Measurements from ENCODE around the gene PRUNE2. TPM values are rescaled to one million over a fixed set of nuclear protein-coding genes. Genes with fewer than 3 reads are reported as not detected.
A peak's percentile ranks its signal among the peaks of the same experiment; 100 is the strongest.

Gene PRUNE2
- total RNA-seq, 1 donor from 2014 or later = 10.2 TPM

GRCh38 chr9:76642074-76642473, 263.8 kb downstream of the PRUNE2 start:
- FAIRE-seq = no peak
- no peak for DNase-seq (ENCODE audit: low spot score in 2 of 2)

DNA sequence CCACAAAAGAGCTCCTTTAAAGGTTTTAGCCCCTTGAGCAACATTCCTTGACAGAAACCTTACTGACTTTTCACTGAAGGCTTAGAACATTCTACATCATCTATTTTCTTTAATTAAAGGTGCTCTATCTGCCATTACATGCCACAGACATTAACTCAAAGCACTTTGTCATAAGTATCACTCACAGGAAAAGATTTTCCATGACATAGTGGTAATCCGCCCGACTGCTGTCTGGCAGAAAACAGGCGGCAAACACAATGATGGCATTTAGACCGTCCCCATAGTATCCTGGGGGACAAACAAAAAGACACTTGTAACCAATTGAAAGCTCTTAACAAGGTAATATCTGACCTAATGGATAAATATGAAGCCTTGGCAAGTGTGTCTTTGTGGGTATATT, 267.9 kb downstream of the PRUNE2 start:
- FAIRE-seq (no peak), DNase-seq (ENCODE audit: low spot score in 2 of 2) (no peak)

DNA sequence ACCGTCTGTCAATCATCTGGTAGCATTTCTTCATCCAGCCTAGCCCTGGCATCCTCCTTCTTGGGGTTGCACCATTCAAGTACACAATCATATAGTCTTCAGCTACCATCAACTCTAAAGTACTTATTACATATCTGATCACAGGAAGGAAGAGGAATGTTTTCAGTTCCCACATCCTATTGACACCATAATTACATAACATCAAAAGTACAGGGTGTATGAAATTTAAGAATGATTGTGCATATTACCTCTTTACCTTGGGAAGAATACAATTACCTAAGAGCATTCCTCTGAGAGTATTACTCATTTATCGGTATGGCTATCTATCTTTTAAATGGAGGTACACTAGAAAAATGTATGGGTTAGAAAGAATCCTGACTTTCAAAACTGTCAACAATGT, 268.5 kb downstream of the PRUNE2 start:
- FAIRE-seq (no peak), DNase-seq (ENCODE audit: low spot score in 2 of 2) (no peak)

DNA sequence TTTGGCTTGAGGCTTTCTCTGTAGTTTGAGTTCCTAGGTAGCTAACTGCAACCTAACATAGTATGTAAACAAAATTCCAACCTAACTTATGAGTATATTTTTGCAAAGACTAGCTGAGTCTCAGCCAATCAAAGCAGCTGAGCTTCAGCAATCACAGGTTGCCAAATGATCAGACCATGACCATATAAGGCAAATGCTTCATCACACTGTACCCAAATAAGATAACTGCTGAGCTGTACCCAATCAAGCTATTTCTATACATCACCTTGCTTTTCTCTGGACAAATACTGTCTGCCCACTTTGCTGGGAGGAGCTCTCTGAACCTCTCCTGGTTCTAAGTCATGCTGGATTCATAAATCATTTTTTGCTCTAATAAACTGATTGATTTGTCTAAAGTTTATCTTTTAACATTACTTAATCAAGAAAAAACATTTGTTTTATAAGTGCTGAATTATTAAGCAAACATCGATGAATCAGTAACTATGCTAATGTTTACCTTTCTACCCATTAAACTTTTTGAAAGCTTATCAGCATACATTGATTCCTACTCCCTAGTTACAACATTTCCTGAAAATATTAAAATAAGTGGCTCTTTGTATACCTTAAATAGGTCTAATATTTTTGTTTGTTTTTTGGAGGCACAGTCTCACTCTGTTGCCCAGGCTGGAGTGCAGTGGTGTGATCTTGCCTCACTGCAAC, 271.4 kb downstream of the PRUNE2 start:
- DNase-seq (ENCODE audit: low spot score in 2 of 2) (no peak), FAIRE-seq (no peak)

DNA sequence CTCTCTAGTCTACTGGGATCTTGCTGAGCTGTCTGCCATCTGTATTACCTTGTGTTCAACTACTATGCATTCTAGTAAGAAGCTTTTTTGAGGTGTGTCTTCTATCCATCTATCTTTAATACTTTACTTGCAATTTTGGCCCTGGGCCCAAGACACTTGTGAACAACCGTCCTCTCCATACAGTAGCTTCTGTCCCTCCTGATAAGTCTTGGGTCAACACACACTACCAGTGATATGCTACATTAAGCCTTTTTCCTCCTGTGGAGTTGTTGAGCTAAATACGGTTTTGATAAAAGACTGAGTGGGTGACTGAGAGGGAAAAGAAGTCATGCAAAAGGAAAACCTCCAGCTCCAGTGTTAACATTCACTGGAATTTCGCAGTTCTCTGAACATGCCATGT, 275.0 kb downstream of the PRUNE2 start:
- no peak for DNase-seq (ENCODE audit: low spot score in 2 of 2)
- FAIRE-seq = no peak

DNA sequence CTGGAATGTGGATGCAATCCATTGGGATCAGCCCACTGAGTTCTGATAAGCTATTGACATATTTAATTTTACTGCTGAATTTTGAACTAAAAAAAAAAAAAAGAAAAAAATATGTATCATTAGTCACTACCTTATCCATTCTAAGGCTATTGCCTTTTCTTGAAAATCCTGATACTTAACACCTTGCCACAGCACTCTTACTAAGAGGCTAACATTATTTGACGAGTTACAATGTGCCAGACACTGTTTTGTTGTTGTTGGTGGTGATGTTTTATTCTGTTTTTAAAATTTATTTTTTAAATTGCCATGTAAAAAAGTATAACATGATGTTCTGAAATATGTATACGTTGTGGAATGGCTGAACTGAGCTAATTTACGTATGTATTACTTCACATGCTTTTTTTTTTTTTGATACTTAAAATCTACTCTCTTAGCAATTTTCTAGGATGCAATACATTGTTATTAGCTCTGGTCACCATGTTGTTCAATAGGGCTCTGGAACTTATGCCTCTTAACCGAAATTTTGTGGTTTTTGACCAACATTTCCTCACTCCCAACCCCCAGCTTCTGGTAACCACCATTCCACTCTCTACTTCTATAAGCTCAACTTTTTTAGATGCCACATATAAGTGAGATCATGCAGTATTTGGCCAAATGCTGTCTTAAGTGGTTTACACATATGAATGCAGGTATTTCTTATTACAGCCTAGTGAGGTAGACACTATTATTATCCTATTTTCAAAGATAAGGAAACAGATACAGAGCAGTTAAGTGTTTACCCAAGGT, 276.5 kb downstream of the PRUNE2 start:
- FAIRE-seq = no peak

GRCh38 chr9:76628155-76628554, 277.8 kb downstream of the PRUNE2 start:
- DNase-seq (ENCODE audit: low spot score in 2 of 2) (no peak), FAIRE-seq (no peak)

More for the DNA sequence above, 276.5 kb downstream of the PRUNE2 start:
- DNase-seq (ENCODE audit: low spot score in 2 of 2) = no peak

GRCh38 chr9:76626980-76627379, 278.9 kb downstream of the PRUNE2 start:
- DNase-seq (ENCODE audit: low spot score in 2 of 2) = no peak
- FAIRE-seq = no peak

- FAIRE-seq (no peak), DNase-seq (ENCODE audit: low spot score in 2 of 2) (no peak)
These were observed 279.8 kb downstream of the PRUNE2 start for GRCh38 chr9:76626141-76626540.

GRCh38 chr9:76624391-76625048, 281.4 kb downstream of the PRUNE2 start:
- no peak for DNase-seq (ENCODE audit: low spot score in 2 of 2)
- FAIRE-seq = no peak

DNA sequence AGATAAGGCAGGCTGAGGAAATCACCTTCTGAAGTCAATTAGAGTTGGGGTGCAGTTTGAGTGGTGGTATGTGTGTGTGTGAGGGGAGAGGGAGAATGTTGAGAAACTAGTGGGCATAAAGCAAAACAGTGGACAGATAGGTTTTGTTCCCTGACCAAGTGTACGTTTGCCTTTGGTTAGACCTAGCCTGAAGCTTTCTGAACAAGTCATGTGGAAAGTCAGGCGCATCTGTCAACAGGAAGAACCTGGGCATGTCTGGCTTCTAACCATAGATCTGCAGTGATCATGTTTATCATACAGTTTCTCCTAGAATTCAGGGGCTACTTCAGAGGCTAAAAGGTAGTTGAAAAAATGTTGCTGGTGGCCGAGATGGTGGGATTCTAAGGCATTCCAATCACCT, 284.9 kb downstream of the PRUNE2 start:
- no peak for DNase-seq (ENCODE audit: low spot score in 2 of 2)
- no peak for FAIRE-seq

GRCh38 chr9:76620581-76620980, 285.3 kb downstream of the PRUNE2 start:
- no peak for DNase-seq (ENCODE audit: low spot score in 2 of 2)

DNA sequence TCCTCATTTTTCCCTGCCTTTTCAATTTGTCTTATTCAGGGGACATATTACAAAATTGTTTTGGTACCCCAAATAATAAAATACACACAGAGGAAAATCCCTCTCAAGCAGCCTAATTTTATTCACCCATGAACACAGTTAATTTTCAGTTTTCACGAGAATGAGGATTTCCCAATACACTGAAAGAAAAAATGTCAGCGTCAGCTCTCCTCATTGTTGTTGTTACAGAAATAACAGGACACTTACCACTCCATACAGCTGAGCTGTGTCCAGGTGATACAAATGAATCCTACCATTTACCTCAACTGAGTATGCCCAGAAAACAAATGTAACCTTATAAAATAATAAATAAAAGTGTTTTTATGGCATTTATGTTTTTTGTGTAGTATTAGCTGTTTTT, 286.3 kb downstream of the PRUNE2 start:
- no peak for FAIRE-seq
- DNase-seq (ENCODE audit: low spot score in 2 of 2) = no peak

More at GRCh38 chr9:76620581-76620980, 285.3 kb downstream of the PRUNE2 start:
- FAIRE-seq = no peak

DNA sequence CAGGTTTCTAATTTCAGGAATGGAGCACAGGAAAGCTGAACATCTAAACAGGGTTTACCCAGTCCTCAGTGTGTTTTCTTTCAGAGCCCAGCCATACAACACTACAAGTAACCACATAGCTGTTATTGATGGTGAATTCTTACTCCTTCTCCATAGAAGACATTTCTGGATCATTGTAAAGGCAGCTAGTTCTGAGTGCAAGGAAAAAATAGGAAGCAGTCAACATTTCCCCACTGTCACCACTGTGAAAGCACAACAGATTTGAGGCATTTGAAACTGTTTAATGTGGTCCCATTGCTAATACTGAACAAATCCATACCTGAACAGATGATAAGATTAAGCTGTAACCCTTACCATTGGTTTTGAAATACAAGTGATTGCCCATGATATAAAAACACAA, 286.7 kb downstream of the PRUNE2 start:
- DNase-seq (ENCODE audit: low spot score in 2 of 2) (no peak), FAIRE-seq (no peak)

- FAIRE-seq (no peak), DNase-seq (ENCODE audit: low spot score in 2 of 2) (no peak)
These were observed 287.2 kb downstream of the PRUNE2 start for GRCh38 chr9:76618762-76619161.

- no peak for FAIRE-seq
These were observed 288.3 kb downstream of the PRUNE2 start for GRCh38 chr9:76617497-76618175.

DNA sequence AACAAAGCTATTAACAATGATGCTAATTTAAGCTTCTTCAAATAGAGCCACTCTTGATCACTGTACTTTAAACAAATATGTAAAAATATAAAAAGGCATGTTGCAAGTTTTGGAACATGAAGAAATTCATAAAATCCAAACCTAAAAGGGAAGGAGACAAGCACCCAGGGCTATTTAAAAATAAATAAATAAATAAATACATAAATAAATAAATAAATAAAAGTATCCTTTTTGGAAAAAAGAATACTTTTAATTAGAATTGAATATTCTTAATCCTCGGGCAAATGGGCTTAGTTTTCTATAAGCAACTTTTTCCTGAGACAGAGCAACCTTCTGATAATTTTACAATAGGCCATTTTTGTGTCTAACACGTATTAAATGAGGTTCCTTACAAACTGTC, 289.1 kb downstream of the PRUNE2 start:
- FAIRE-seq (peak; percentile 52), DNase-seq (ENCODE audit: low spot score in 2 of 2) (no peak)

More at GRCh38 chr9:76617497-76618175, 288.3 kb downstream of the PRUNE2 start:
- DNase-seq (ENCODE audit: low spot score in 2 of 2) = no peak

DNA sequence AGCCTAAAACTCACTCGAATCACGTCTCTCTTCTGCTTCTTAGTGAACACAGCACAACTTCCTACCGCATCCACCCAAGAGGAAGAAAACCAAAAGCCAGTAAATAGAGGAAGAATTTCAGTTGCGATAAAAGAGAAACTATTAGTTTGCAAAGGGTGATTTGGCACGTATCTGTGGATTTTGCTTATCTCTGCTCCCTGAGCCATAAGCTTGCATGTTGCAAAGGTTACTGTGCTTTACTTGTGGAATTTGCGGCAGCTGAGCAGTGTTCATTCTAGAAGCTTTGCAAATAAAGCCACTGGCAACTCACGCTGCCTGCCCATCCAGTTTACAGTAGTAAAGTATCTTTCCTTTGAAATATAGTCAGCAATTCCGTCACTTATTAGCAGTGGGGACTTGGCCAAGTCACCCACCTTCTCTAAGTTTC, 290.7 kb downstream of the PRUNE2 start:
- FAIRE-seq = no peak
- DNase-seq (ENCODE audit: low spot score in 2 of 2) = no peak

DNA sequence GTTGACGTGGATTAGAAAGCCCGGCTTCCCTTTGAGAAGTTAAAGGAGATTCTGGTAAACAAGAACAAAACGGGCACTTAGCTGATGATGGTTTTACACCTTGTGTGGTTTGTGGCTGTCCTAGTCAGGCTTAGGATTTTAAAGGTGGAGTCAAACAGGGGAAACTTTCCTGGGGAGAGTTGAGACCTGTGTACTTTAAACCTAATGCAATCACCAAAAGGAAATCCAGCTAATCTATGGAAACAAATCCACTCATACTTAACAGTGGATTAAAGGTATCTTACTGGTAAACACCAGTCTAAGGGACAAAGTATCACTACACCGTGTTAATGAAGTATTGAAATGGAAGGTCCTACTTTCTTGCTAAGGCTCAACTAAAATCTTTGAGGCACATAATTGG, 291.9 kb downstream of the PRUNE2 start:
- no peak for DNase-seq (ENCODE audit: low spot score in 2 of 2)
- no peak for FAIRE-seq

GRCh38 chr9:76613150-76613781, 292.6 kb downstream of the PRUNE2 start:
- FAIRE-seq (no peak), DNase-seq (ENCODE audit: low spot score in 2 of 2) (no peak)

All from frontal cortex (tissue), 4 donors.